T-helper 2 cell treated with Interferon-gamma antibody and Interleukin-4, amounts not matched to agents 100 ng/mL and 5 ng/mL, for 36 hours (primary cell): ENCODE results near the gene HDAC6. TPM values are rescaled to one million over a fixed set of nuclear protein-coding genes. Genes with fewer than 3 reads are reported as not detected.
"Not testable (repeated sequence)": the region's sequence is repeated elsewhere in the genome, so short reads cannot be mapped to it uniquely, and the experiment has no call there.

Experiments used
- intact Hi-C: fragments of 100-400 bp; cut with micrococcal nuclease; formaldehyde crosslinking; loops from one replicate; pipeline ENCODE4 v1.15.1; 2023
- total RNA-seq: library from RNA; stranded (reverse); gene quantifications from 2 replicates; pipeline ENCODE4 v1.2.3, GENCODE V29; 2022

HDAC6 gene
- total RNA-seq, 1 donor from 2014 or later: 92.1 TPM

DNA sequence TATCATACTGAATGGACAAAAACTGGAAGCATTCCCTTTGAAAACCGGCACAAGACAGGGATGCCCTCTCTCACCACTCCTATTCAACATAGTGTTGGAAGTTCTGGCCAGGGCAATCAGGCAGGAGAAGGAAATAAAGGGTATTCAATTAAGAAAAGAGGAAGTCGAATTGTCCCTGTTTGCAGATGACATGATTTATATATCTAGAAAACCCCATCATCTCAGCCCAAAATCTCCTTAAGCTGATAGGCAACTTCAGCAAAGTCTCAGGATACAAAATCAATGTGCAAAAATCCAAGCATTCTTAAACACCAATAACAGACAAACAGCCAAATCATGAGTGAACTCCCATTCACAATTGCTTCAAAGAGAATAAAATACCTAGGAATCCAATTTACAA lies 70.2 kb downstream of the HDAC6 start:
- intact Hi-C loops: not testable (repeated sequence)

Other genes with a start within 250 kb of the HDAC6 start
- 378 and 389 TPM in 2 replicates for gene RBM3, start 227.6 kb upstream of the HDAC6 start, total RNA-seq
- gene WDR13, start 204.6 kb upstream of the HDAC6 start, total RNA-seq: 45.3 and 45.5 TPM in 2 replicates
- gene WAS, start 118.3 kb upstream of the HDAC6 start, total RNA-seq: 155 and 160 TPM in 2 replicates
- 27.5 and 29.3 TPM in 2 replicates for gene SUV39H1, start 105.3 kb upstream of the HDAC6 start, total RNA-seq
- not detected in 2 replicates for gene GLOD5, start 40.3 kb upstream of the HDAC6 start, total RNA-seq
- gene GATA1, start 15.5 kb upstream of the HDAC6 start, total RNA-seq: not detected in 2 replicates
- not detected in 2 replicates for gene ERAS, start 24.4 kb downstream of the HDAC6 start, total RNA-seq
- gene PCSK1N, start 33.5 kb downstream of the HDAC6 start, total RNA-seq: 0.20 TPM in 1 of 2 replicates, not detected in the other
- 46.3 and 48.2 TPM in 2 replicates for gene TIMM17B, start 95.7 kb downstream of the HDAC6 start, total RNA-seq
- 77.5 and 77.9 TPM in 2 replicates for gene PQBP1, start 95.9 kb downstream of the HDAC6 start, total RNA-seq
- gene SLC35A2, start 109.6 kb downstream of the HDAC6 start, total RNA-seq: 17.9 and 18.3 TPM in 2 replicates
- 196 TPM in 2 replicates for gene PIM2, start 117.0 kb downstream of the HDAC6 start, total RNA-seq
- 50.2 and 50.9 TPM in 2 replicates for gene OTUD5, start 155.5 kb downstream of the HDAC6 start, total RNA-seq
- gene KCND1, start 169.8 kb downstream of the HDAC6 start, total RNA-seq: 3.4 and 4.0 TPM in 2 replicates
- gene GRIPAP1, start 200.2 kb downstream of the HDAC6 start, total RNA-seq: 85.6 and 94.5 TPM in 2 replicates
- 27.2 and 29.3 TPM in 2 replicates for gene TFE3, start 241.3 kb downstream of the HDAC6 start, total RNA-seq